Fibroblast of lung (primary cell): Measurements from ENCODE around the gene ATG4C. TPM values are rescaled to one million over a fixed set of nuclear protein-coding genes. Genes with fewer than 3 reads are reported as not detected.

Experiments used
- DNase-seq, 2 donors: peaks; one replicate each; pipeline versions ENCODE4 v3.0.0 to v3.0.0-alpha.2; 2010; ENCODE audit warnings: low read depth in 2 of 2
- H2AFZ ChIP-seq: 2 replicates; pipeline ENCODE4 v1.5.1; 2012; ENCODE audit warnings: low read length, control low read depth, inconsistent platforms
- H3K27ac ChIP-seq: 2 replicates; pipeline ENCODE4 v1.5.1; 2011; ENCODE audit warnings: low read length, control low read depth; ENCODE audit not compliant: insufficient read depth
- H3K27me3 ChIP-seq: 2 replicates; pipeline ENCODE4 v1.5.1; 2011; ENCODE audit warnings: mild to moderate bottlenecking, low read length; ENCODE audit not compliant: control insufficient read depth, insufficient read depth
- H3K36me3 ChIP-seq: 2 replicates; pipeline ENCODE4 v1.5.1; 2011; ENCODE audit warnings: low read length; ENCODE audit not compliant: control insufficient read depth, insufficient read depth
- H3K4me1 ChIP-seq: 2 replicates; pipeline ENCODE4 v1.5.1; 2011; ENCODE audit warnings: low read length; ENCODE audit not compliant: control insufficient read depth, insufficient read depth; ENCODE audit errors: extremely low read depth
- H3K4me2 ChIP-seq: 2 replicates; pipeline ENCODE4 v1.5.1; 2011; ENCODE audit warnings: low read length, control low read depth; ENCODE audit not compliant: insufficient read depth; ENCODE audit errors: extremely low read depth
- H3K4me3 ChIP-seq, 4 experiments: fragments of 200-600 bp in 1 of 4; sonication (generic) in 1 of 4; replicated peaks in 1 of 4; 2 replicates each; pipeline ENCODE4 v1.5.1; 2011 to 2016; ENCODE audit warnings: low read length in 4 of 4, low read depth in 3 of 4, mild to moderate bottlenecking in 3 of 4, control low read depth in 2 of 4, inconsistent platforms in 1 of 4, mixed read lengths in 1 of 4; ENCODE audit not compliant: insufficient read depth in 1 of 4; ENCODE audit errors: control extremely low read depth in 1 of 4
- H3K79me2 ChIP-seq: 2 replicates; pipeline ENCODE4 v1.5.1; 2012; ENCODE audit warnings: mild to moderate bottlenecking, low read length, inconsistent platforms; ENCODE audit not compliant: control insufficient read depth, insufficient read depth
- H3K9ac ChIP-seq: 2 replicates; pipeline ENCODE4 v1.5.1; 2011; ENCODE audit warnings: mild to moderate bottlenecking, low read length, control low read depth; ENCODE audit not compliant: insufficient read depth
- H3K9me3 ChIP-seq: 2 replicates; pipeline ENCODE4 v1.5.1; 2012; ENCODE audit warnings: low read depth, low read length; ENCODE audit not compliant: control insufficient read depth, insufficient read depth
- H4K20me1 ChIP-seq: 2 replicates; pipeline ENCODE4 v1.5.1; 2011; ENCODE audit warnings: low read length; ENCODE audit not compliant: control insufficient read depth, insufficient read depth; ENCODE audit errors: extremely low read depth
- EZH2 ChIP-seq: IDR thresholded peaks from 2 replicates; pipeline ENCODE4 v1.5.1; 2012; ENCODE audit warnings: low read length, control low read depth, mild to moderate bottlenecking; ENCODE audit errors: missing control alignments
- polyA plus RNA-seq, 2 donors: library from polyadenylated mRNA; depleted of rRNA in 1 of 2; stranded (reverse) in 1 of 2; unstranded in 1 of 2; fragments of >200 nt; gene quantifications; 2 replicates each; pipeline ENCODE4 v1.2.1, GENCODE V29; 2011 to 2012; ENCODE audit warnings: missing spikeins in 1 of 2
- total RNA-seq: library from RNA; depleted of rRNA; stranded (reverse); fragments of >200 nt; gene quantifications from 2 replicates; pipeline ENCODE4 v1.2.1, GENCODE V29; 2014
- TF ChIP-seq, protein P1 (sequence below), 2 donors: IDR thresholded peaks in 1 of 2; conservative IDR thresholded peaks in 1 of 2; 1 replicate in 1 of 2; 2 replicates in 1 of 2; pipeline ENCODE4 v1.5.1; 2011 to 2012; ENCODE audit warnings: low read length in 2 of 2, control low read depth in 1 of 2, inconsistent platforms in 1 of 2, low read depth in 1 of 2, mild to moderate bottlenecking in 1 of 2

Gene ATG4C
- total and polyA plus RNA-seq, 2 donors (not counting 1 experiment from before 2014, with no cell fraction given): 9.0 to 12.1 TPM

DNA sequence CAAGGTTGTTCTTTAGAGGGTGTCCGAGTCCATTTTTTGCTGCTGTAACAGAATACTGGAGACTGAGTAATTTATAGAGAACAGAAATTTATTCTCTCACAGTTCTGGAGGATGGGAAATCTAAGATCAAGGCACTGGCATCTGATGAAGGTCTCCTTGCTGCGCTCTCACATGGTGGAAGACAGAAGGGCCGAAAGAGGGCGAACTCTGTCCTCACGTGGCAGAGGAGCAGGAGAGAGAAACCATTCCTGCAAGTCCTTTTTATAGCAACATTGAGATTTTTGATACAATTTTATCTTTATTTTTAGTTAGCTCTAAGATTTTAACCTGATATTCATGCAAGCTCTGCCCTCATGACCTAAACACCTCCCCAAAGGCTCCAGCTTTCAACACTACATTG is 48.3 kb downstream of the ATG4C start:
- Histone ChIP-seq H4K20me1 (no peaks in the 10 kb centered on the region), H3K27ac (no peak overlapping the region), H3K4me3 (no peak overlapping the region), H3K9me3 (no peaks in the 10 kb centered on the region), H2AFZ (no peak overlapping the region), H3K4me2 (no peak overlapping the region), H3K9ac (no peak overlapping the region), H3K27me3 (no peaks in the 10 kb centered on the region), H3K36me3 (no peaks in the 10 kb centered on the region), H3K4me1 (no peaks in the 10 kb centered on the region), H3K79me2 (no peaks in the 10 kb centered on the region)
- TF ChIP-seq, protein P1, sequence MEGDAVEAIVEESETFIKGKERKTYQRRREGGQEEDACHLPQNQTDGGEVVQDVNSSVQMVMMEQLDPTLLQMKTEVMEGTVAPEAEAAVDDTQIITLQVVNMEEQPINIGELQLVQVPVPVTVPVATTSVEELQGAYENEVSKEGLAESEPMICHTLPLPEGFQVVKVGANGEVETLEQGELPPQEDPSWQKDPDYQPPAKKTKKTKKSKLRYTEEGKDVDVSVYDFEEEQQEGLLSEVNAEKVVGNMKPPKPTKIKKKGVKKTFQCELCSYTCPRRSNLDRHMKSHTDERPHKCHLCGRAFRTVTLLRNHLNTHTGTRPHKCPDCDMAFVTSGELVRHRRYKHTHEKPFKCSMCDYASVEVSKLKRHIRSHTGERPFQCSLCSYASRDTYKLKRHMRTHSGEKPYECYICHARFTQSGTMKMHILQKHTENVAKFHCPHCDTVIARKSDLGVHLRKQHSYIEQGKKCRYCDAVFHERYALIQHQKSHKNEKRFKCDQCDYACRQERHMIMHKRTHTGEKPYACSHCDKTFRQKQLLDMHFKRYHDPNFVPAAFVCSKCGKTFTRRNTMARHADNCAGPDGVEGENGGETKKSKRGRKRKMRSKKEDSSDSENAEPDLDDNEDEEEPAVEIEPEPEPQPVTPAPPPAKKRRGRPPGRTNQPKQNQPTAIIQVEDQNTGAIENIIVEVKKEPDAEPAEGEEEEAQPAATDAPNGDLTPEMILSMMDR (conservative IDR thresholded peaks at IDR 0.05 in 1 of 2, IDR thresholded peaks at IDR 0.05 in 1 of 2; ENCODE audit: low read depth in 1 of 2, low read length in 2 of 2): no peak
- no peak for TF ChIP-seq EZH2
- no peak for DNase-seq

DNA sequence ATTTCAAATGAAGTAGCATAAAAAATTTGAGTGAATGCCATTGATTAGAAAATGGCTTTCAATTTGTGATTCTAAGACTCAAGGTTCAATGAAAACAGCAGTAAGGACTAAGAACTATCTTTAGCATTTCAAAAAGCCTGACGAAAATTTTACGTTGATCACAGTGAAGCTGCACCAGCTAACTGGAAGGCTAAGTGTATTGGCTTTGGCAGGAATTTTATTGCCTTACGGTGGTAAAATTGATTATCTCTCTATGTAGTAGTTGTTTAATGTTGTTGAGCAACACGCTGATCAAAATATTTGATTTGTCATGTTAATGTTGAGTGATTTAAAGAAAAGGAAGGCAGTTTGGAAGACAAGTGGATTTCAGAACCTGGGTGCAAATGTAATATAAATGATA is 49.6 kb downstream of the ATG4C start:
- Histone ChIP-seq H3K36me3 (no peaks in the 10 kb centered on the region), H3K9ac (no peak overlapping the region), H3K4me1 (no peaks in the 10 kb centered on the region), H3K4me3 (no peak overlapping the region), H2AFZ (no peak overlapping the region), H3K79me2 (no peaks in the 10 kb centered on the region), H3K9me3 (no peaks in the 10 kb centered on the region), H3K4me2 (no peak overlapping the region), H3K27me3 (no peaks in the 10 kb centered on the region), H3K27ac (no peak overlapping the region), H4K20me1 (no peaks in the 10 kb centered on the region)
- no peak for TF ChIP-seq EZH2
- TF ChIP-seq, protein P1 (conservative IDR thresholded peaks at IDR 0.05 in 1 of 2, IDR thresholded peaks at IDR 0.05 in 1 of 2; ENCODE audit: low read depth in 1 of 2, low read length in 2 of 2): no peak
- no peak for DNase-seq

DNA sequence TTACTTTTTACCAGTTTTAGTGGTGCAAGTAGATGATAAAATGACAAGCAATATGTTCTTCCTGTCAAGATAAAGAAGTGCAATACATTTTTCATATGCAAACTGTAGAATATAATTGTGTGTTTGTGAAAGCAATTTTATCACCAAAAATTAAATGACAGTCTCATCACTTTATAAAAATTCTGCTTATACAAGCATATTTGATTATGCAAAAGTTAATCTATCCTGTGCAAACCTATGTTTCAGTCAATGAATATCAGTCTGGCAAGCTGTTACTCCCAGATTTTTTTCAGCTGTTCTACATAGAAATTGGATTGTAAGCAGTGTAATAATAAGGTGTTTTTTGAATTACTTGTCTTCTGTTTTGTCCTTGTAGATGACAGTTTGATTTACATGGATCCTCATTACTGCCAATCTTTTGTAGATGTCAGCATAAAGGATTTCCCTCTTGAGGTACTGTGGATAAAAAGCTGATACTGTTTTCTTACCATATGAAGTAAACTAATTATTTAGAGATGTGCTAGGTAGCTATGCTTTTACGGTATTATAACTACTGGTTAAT is 50.5 kb downstream of the ATG4C start:
- Histone ChIP-seq H3K9me3 (no peaks in the 10 kb centered on the region), H3K79me2 (no peaks in the 10 kb centered on the region), H3K4me3 (no peak overlapping the region), H3K9ac (no peak overlapping the region), H2AFZ (no peak overlapping the region), H3K27me3 (no peaks in the 10 kb centered on the region), H3K4me1 (no peaks in the 10 kb centered on the region), H3K36me3 (no peaks in the 10 kb centered on the region), H3K4me2 (no peak overlapping the region), H3K27ac (no peak overlapping the region), H4K20me1 (no peaks in the 10 kb centered on the region)
- DNase-seq: no peak
- TF ChIP-seq, protein P1 (conservative IDR thresholded peaks at IDR 0.05 in 1 of 2, IDR thresholded peaks at IDR 0.05 in 1 of 2; ENCODE audit: low read depth in 1 of 2, low read length in 2 of 2): no peak
- no peak for TF ChIP-seq EZH2
